DOHH2 (cell line): Measurements from ENCODE around the gene ABHD12.

ENCODE experiments used
- H3F3A ChIP-seq: fragments of 200-600 bp; sonication (generic), shearing (Covaris generic); 2 replicates; pipeline ENCODE4 v1.6.0; 2016; ENCODE audit warnings: antibody characterized with exemption, mild to moderate bottlenecking; ENCODE audit not compliant: control insufficient read depth, insufficient read depth
- H3K27ac ChIP-seq: fragments of 200-600 bp; sonication (generic); 2 replicates; pipeline ENCODE4 v1.5.1; 2014; ENCODE audit warnings: low read depth, mild to moderate bottlenecking, low read length, moderate library complexity
- H3K27me3 ChIP-seq: fragments of 200-600 bp; sonication (generic); 2 replicates; pipeline ENCODE4 v1.6.1; 2014; ENCODE audit warnings: mild to moderate bottlenecking, low read length, mixed read lengths; ENCODE audit not compliant: control insufficient read depth
- H3K36me3 ChIP-seq: fragments of 200-600 bp; sonication (generic); 2 replicates; pipeline ENCODE4 v1.6.1; 2014; ENCODE audit warnings: mild to moderate bottlenecking, low read length, moderate library complexity, mixed read lengths; ENCODE audit not compliant: control insufficient read depth
- H3K4me1 ChIP-seq: fragments of 200-600 bp; sonication (generic); 2 replicates; pipeline ENCODE4 v1.6.1; 2014; ENCODE audit warnings: mild to moderate bottlenecking, low read length, mixed read lengths; ENCODE audit not compliant: control insufficient read depth
- H3K4me2 ChIP-seq: fragments of 200-600 bp; sonication (generic); 2 replicates; pipeline ENCODE4 v1.6.0; 2014; ENCODE audit warnings: mild to moderate bottlenecking, low read length, moderate library complexity
- H3K4me3 ChIP-seq: fragments of 200-600 bp; sonication (generic); 2 replicates; pipeline ENCODE4 v1.5.1; 2014; ENCODE audit warnings: mild to moderate bottlenecking, low read length, mixed read lengths
- H3K79me2 ChIP-seq: fragments of 200-600 bp; sonication (generic); 2 replicates; pipeline ENCODE4 v1.6.1; 2014; ENCODE audit warnings: mild to moderate bottlenecking, low read length, mixed read lengths; ENCODE audit not compliant: control insufficient read depth
- H3K9me2 ChIP-seq: fragments of 200-600 bp; sonication (generic); replicated peaks from 2 replicates; pipeline ENCODE4 v1.6.1; 2014; ENCODE audit warnings: mild to moderate bottlenecking, low read length, mixed read lengths; ENCODE audit not compliant: control insufficient read depth
- H3K9me3 ChIP-seq: fragments of 200-600 bp; sonication (generic); 2 replicates; pipeline ENCODE4 v1.6.1; 2014; ENCODE audit warnings: antibody characterized with exemption, low read length, mixed read lengths; ENCODE audit not compliant: control insufficient read depth, insufficient read depth
- H4K20me1 ChIP-seq: fragments of 200-600 bp; sonication (generic); 2 replicates; pipeline ENCODE4 v1.6.0; 2014; ENCODE audit warnings: low read depth, mild to moderate bottlenecking, antibody characterized with exemption, low read length, moderate library complexity; ENCODE audit not compliant: control insufficient read depth, insufficient read depth
- EZH2phosphoT487 ChIP-seq: fragments of 200-600 bp; sonication (generic); IDR thresholded peaks from 2 replicates; pipeline ENCODE4 v1.6.1; 2017; ENCODE audit warnings: borderline replicate concordance, mild to moderate bottlenecking, antibody characterized with exemption, low read length, moderate library complexity, mixed read lengths
- TF ChIP-seq, protein P1 (sequence below): fragments of 200-600 bp; sonication (generic); IDR thresholded peaks from one replicate; pipeline ENCODE4 v1.5.1; 2014; ENCODE audit warnings: antibody characterized with exemption, mild to moderate bottlenecking, low read depth, low read length; ENCODE audit not compliant: poor library complexity, severe bottlenecking

ABHD12 gene

DNA sequence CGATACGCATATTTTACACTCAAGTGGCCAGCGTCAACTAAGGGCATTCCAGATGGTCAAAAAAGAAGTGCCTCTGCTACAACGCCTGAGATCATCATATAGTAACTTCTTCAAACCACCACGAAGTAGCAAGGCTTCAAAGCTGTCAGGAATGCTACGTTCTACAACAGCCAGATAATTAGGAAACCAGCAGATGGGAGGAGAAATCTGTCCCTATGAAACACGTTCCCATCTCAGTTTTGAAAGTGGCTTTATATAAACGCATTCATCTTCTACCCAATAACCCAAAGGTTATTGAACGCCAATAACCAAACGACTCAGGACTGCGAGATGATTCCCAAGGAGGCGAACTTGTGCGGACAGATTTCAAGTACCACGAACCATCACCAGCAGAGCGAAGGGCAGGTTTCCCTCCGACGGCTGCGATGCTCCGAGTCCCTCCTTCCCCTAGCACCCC is 1.2 kb downstream of the ABHD12 start:
- H3K36me3 ChIP-seq = peaks cover 4% of the 10 kb centered on the region
- peak overlapping the region; percentile 75 for H3K4me2 ChIP-seq
- H3K9me3 ChIP-seq = no peaks in the 10 kb centered on the region
- peak overlapping the region; percentile 77 for H3K4me3 ChIP-seq
- H3K9me2 ChIP-seq = no peaks in the 10 kb centered on the region
- 0 out of 2 replicates have a peak, but pooled peaks cover 3% of the 10 kb centered on the region for H4K20me1 ChIP-seq
- TF ChIP-seq, protein P1, sequence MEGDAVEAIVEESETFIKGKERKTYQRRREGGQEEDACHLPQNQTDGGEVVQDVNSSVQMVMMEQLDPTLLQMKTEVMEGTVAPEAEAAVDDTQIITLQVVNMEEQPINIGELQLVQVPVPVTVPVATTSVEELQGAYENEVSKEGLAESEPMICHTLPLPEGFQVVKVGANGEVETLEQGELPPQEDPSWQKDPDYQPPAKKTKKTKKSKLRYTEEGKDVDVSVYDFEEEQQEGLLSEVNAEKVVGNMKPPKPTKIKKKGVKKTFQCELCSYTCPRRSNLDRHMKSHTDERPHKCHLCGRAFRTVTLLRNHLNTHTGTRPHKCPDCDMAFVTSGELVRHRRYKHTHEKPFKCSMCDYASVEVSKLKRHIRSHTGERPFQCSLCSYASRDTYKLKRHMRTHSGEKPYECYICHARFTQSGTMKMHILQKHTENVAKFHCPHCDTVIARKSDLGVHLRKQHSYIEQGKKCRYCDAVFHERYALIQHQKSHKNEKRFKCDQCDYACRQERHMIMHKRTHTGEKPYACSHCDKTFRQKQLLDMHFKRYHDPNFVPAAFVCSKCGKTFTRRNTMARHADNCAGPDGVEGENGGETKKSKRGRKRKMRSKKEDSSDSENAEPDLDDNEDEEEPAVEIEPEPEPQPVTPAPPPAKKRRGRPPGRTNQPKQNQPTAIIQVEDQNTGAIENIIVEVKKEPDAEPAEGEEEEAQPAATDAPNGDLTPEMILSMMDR = no peak
- TF ChIP-seq EZH2phosphoT487 = no peak
- peaks cover 10% of the 10 kb centered on the region; the same call in 1 of the 2 replicates for H3F3A ChIP-seq
- peaks cover 52% of the 10 kb centered on the region for H3K79me2 ChIP-seq
- H3K4me1 ChIP-seq = peaks cover 26% of the 10 kb centered on the region
- no peak overlapping the region for H3K27ac ChIP-seq
- H3K27me3 ChIP-seq = no peaks in the 10 kb centered on the region

DNA sequence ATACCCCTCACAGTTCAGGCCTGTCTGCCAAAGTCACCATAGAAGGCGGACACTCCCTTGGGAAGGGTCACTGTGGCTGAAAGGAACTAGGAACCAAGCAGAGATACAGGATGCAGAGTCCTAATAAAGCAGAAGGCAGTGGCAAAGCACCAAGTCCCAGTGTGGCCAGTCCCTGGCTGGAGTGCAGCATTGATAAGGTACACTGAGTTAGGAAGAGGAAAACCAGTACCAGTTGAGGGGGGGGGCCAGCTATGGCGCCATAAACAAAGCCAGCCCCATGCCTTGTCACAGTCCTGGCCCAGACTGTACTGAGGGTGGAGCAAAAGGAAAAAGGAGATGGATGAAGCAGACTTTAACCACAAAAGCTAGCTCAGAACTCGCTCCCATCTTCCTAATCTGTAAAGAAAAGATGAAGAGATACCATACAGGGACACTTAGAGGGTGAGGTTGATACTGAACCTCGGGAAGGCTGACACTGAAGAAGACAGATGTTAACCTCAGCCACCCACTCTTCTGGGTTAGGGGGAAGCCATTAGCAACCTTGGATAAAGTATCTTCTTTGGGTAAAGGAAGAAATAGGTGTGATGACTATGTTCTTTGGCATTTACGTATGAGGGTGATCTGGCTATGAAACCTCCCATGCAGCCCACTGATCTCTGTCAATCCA is 7.8 kb downstream of the ABHD12 start:
- H3K9me2 ChIP-seq = no peaks in the 10 kb centered on the region
- peaks cover 84% of the 10 kb centered on the region for H3K79me2 ChIP-seq
- no peaks in the 10 kb centered on the region for H3F3A ChIP-seq
- no peaks in the 10 kb centered on the region for H3K27me3 ChIP-seq
- no peak overlapping the region for H3K4me3 ChIP-seq
- no peaks in the 10 kb centered on the region; the same call in 1 of the 2 replicates for H4K20me1 ChIP-seq
- no peak overlapping the region for H3K4me2 ChIP-seq
- H3K9me3 ChIP-seq = no peaks in the 10 kb centered on the region
- H3K27ac ChIP-seq = no peak overlapping the region
- H3K4me1 ChIP-seq = peaks cover 3% of the 10 kb centered on the region
- TF ChIP-seq, protein P1 = no peak
- no peak for TF ChIP-seq EZH2phosphoT487
- peaks cover 10% of the 10 kb centered on the region for H3K36me3 ChIP-seq

DNA sequence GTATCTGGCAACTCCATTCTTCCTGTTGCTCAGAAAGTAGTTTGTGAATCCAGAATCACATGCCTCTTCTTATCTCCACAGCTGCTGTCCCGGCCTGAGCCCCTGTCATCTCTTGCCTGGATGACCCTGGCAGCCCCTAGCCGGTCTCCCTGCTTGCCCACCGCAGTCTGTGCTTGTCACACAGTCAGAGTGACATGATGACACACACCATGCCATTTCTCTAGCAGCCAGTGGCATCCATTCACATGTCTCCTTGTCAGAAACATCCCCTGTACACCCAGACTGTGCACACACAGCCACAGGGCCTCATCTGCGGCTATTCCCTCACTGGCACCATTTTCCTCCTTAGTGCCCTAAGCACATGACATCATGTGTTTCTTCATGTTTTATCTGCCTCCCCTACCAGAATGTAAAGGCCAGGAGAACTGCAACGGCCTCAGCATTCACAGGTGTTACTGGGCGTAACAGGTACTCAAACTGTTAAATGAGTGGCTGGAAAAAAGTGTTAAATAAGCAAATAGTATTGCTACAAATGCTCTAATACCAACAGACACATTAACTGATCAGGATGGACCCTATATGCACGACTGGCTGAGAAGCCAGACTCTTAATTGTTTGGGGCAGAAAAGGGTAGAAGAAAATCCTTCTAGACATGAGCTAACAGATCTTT is 9.6 kb downstream of the ABHD12 start:
- H3K36me3 ChIP-seq = peaks cover 10% of the 10 kb centered on the region
- H3F3A ChIP-seq = no peaks in the 10 kb centered on the region
- TF ChIP-seq, protein P1 = no peak
- TF ChIP-seq EZH2phosphoT487 = no peak
- H3K4me2 ChIP-seq = no peak overlapping the region
- peaks cover 87% of the 10 kb centered on the region for H3K79me2 ChIP-seq
- H3K9me2 ChIP-seq = no peaks in the 10 kb centered on the region
- H3K4me3 ChIP-seq = no peak overlapping the region
- H3K27ac ChIP-seq = no peak overlapping the region
- no peaks in the 10 kb centered on the region for H3K9me3 ChIP-seq
- H4K20me1 ChIP-seq = no peaks in the 10 kb centered on the region; the same call in 1 of the 2 replicates
- no peaks in the 10 kb centered on the region for H3K27me3 ChIP-seq
- H3K4me1 ChIP-seq = peaks cover 13% of the 10 kb centered on the region
